Measurements from ENCODE around the gene AKAP6.

Gene AKAP6

GRCh38 chr14:32318087-32318795 lies 10.9 kb upstream of the AKAP6 start:
- TF ChIP-seq CTCF (IDR thresholded peaks at IDR 0.05), result no peak
- no peak for DNase-seq (ENCODE audit: low spot score)

GRCh38 chr14:32319368-32320049 lies 9.6 kb upstream of the AKAP6 start:
- H3K27ac ChIP-seq, result no peak overlapping the region
- no peak overlapping the region for H3K4me3 ChIP-seq
- TF ChIP-seq CTCF (IDR thresholded peaks at IDR 0.05), result no peak
- DNase-seq (ENCODE audit: low spot score), result no peak

More at GRCh38 chr14:32318087-32318795, 10.9 kb upstream of the AKAP6 start:
- Histone ChIP-seq H3K27ac (no peak overlapping the region), H3K4me3 (no peak overlapping the region)

- no peak for TF ChIP-seq CTCF (IDR thresholded peaks at IDR 0.05)
- no peak for DNase-seq (ENCODE audit: low spot score)
- Histone ChIP-seq H3K4me3 (no peak overlapping the region), H3K27ac (no peak overlapping the region)
These were observed 4.5 kb upstream of the AKAP6 start for GRCh38 chr14:32324601-32325000.

GRCh38 chr14:32327255-32327961 lies 1.7 kb upstream of the AKAP6 start:
- no peak for TF ChIP-seq CTCF (IDR thresholded peaks at IDR 0.05)
- Histone ChIP-seq H3K4me3 (no peak overlapping the region), H3K27ac (no peak overlapping the region)
- DNase-seq (ENCODE audit: low spot score), result no peak

GRCh38 chr14:32329690-32330285 lies 690 bp downstream of the AKAP6 start:
- Histone ChIP-seq H3K27ac (no peak overlapping the region), H3K4me3 (no peak overlapping the region)
- TF ChIP-seq CTCF (IDR thresholded peaks at IDR 0.05), result no peak
- DNase-seq (ENCODE audit: low spot score), result no peak

GRCh38 chr14:32330351-32331111 lies 1.4 kb downstream of the AKAP6 start:
- no peak overlapping the region for H3K4me3 ChIP-seq
- no peak overlapping the region for H3K27ac ChIP-seq
- DNase-seq (ENCODE audit: low spot score), result no peak
- TF ChIP-seq CTCF (IDR thresholded peaks at IDR 0.05), result no peak

Measured in coronary artery (tissue), 2 donors.